ENCODE measurements around the gene HLA-G.

DNA sequence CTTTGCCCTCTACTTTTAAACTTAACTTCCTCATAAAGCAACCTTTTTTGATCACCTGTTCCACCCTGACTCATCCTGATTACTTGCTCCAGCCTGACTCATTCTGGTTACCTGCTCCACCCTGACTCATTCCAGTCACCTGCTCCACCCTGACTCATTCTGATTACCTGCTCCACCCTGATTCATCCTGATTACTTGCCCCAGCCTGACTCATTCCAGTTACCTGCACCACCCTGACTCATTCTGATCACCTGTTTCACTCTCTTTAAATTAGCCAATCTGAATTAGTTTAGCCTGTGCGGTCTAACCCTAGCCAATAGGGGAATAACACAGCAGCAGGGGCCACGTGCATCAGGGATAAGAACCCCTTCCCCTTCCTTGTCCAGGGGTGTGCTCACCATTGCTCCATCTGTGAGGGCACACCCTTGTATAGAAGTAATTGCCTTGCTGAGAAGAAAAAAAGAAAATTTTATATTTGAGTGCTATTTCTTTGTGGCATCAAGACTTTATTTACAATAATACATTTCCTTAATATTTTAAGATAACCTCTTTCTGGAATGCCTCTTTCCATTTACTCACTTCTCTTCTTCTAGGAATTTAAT, 17.9 kb downstream of the HLA-G start:
- TF ChIP-seq, protein P1, sequence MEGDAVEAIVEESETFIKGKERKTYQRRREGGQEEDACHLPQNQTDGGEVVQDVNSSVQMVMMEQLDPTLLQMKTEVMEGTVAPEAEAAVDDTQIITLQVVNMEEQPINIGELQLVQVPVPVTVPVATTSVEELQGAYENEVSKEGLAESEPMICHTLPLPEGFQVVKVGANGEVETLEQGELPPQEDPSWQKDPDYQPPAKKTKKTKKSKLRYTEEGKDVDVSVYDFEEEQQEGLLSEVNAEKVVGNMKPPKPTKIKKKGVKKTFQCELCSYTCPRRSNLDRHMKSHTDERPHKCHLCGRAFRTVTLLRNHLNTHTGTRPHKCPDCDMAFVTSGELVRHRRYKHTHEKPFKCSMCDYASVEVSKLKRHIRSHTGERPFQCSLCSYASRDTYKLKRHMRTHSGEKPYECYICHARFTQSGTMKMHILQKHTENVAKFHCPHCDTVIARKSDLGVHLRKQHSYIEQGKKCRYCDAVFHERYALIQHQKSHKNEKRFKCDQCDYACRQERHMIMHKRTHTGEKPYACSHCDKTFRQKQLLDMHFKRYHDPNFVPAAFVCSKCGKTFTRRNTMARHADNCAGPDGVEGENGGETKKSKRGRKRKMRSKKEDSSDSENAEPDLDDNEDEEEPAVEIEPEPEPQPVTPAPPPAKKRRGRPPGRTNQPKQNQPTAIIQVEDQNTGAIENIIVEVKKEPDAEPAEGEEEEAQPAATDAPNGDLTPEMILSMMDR (IDR thresholded peaks at IDR 0.05): no peak
- TF ChIP-seq EZH2phosphoT487 (IDR thresholded peaks at IDR 0.05): no peak
- TF ChIP-seq EZH2 (IDR thresholded peaks at IDR 0.05): no peak

All from neural progenitor cell (in vitro differentiated cells).